Measurements from ENCODE around the gene TMPRSS12.

GRCh38 chr12:50865266-50865665, 22.5 kb downstream of the TMPRSS12 start:
- no peak for TF ChIP-seq EZH2 (IDR thresholded peaks at IDR 0.05; ENCODE audit: insufficient read depth, poor library complexity, severe bottlenecking)
- TF ChIP-seq EZH2phosphoT487 (IDR thresholded peaks at IDR 0.05; ENCODE audit: insufficient read depth, low read depth), result no peak

All from GM23248 (cell line).